ENCODE measurements around the gene GNAQ.

Gene GNAQ

GRCh38 chr9:77896938-77897667 is 134.5 kb downstream of the GNAQ start:
- peak overlapping the region; percentile 4 to 53 (median 14) for H3K27ac Mint-ChIP-seq
- peaks cover 20% of the 10 kb centered on the region for H3K36me3 Mint-ChIP-seq (ENCODE audit: low read depth)
- no peaks in the 10 kb centered on the region for H3K27me3 Mint-ChIP-seq (ENCODE audit: low read depth)
- H3K4me3 Mint-ChIP-seq: no peak overlapping the region
- H3K4me1 Mint-ChIP-seq: peaks cover 10% of the 10 kb centered on the region
- H3K9me3 Mint-ChIP-seq: no peaks in the 10 kb centered on the region
- TF ChIP-seq CTCF (IDR thresholded peaks at IDR 0.05; ENCODE audit: unreplicated experiment in 3 of 3): peak; percentile 13 to 32 (median 15)

- Mint-ChIP-seq H3K27me3 (ENCODE audit: low read depth) (no peaks in the 10 kb centered on the region), H3K36me3 (ENCODE audit: low read depth) (peaks cover 19% of the 10 kb centered on the region), H3K4me3 (no peak overlapping the region), H3K9me3 (no peaks in the 10 kb centered on the region), H3K27ac (peak overlapping the region in 2 of 3 experiments; percentile 4 to 14), H3K4me1 (peaks cover 10% of the 10 kb centered on the region)
- TF ChIP-seq CTCF (IDR thresholded peaks at IDR 0.05; ENCODE audit: unreplicated experiment in 3 of 3): no peak
Observed at GRCh38 chr9:77896269-77896937, 135.2 kb downstream of the GNAQ start.

GRCh38 chr9:77893706-77894105 is 137.9 kb downstream of the GNAQ start:
- H3K36me3 Mint-ChIP-seq (ENCODE audit: low read depth): peaks cover 14% of the 10 kb centered on the region
- no peak overlapping the region for H3K4me3 Mint-ChIP-seq
- no peaks in the 10 kb centered on the region for H3K27me3 Mint-ChIP-seq (ENCODE audit: low read depth)
- H3K27ac Mint-ChIP-seq: no peak overlapping the region
- no peaks in the 10 kb centered on the region for H3K9me3 Mint-ChIP-seq
- H3K4me1 Mint-ChIP-seq: peaks cover 10% of the 10 kb centered on the region
- no peak for TF ChIP-seq CTCF (IDR thresholded peaks at IDR 0.05; ENCODE audit: unreplicated experiment in 3 of 3)

GRCh38 chr9:77892955-77893514 is 138.6 kb downstream of the GNAQ start:
- Mint-ChIP-seq H3K27ac (no peak overlapping the region), H3K9me3 (no peaks in the 10 kb centered on the region), H3K4me3 (no peak overlapping the region), H3K4me1 (peaks cover 7% of the 10 kb centered on the region), H3K27me3 (ENCODE audit: low read depth) (no peaks in the 10 kb centered on the region), H3K36me3 (ENCODE audit: low read depth) (peaks cover 14% of the 10 kb centered on the region)
- no peak for TF ChIP-seq CTCF (IDR thresholded peaks at IDR 0.05; ENCODE audit: unreplicated experiment in 3 of 3)

GRCh38 chr9:77892171-77892570 is 139.4 kb downstream of the GNAQ start:
- H3K9me3 Mint-ChIP-seq: no peaks in the 10 kb centered on the region
- no peak overlapping the region for H3K4me3 Mint-ChIP-seq
- H3K4me1 Mint-ChIP-seq: peaks cover 6% of the 10 kb centered on the region
- H3K27me3 Mint-ChIP-seq (ENCODE audit: low read depth): no peaks in the 10 kb centered on the region
- H3K36me3 Mint-ChIP-seq (ENCODE audit: low read depth): peaks cover 14% of the 10 kb centered on the region
- TF ChIP-seq CTCF (IDR thresholded peaks at IDR 0.05; ENCODE audit: unreplicated experiment in 3 of 3): no peak
- H3K27ac Mint-ChIP-seq: no peak overlapping the region
